Neural crest cell (in vitro differentiated cells): ENCODE measurements around the gene SLC25A22. TPM values are rescaled to one million over a fixed set of nuclear protein-coding genes. Genes with fewer than 3 reads are reported as not detected.

ENCODE experiments used
- DNase-seq: peaks from one replicate; pipeline ENCODE4 v3.0.0; 2021; ENCODE audit warnings: low read depth, mixed read lengths, low spot score
- H3K27ac Mint-ChIP-seq: one replicate; pipeline ENCODE4 v1.8.0; 2021; ENCODE audit warnings: mild to moderate bottlenecking, mixed read lengths; ENCODE audit not compliant: unreplicated experiment
- H3K27me3 Mint-ChIP-seq: 2 replicates; pipeline ENCODE4 v1.8.0; 2021; ENCODE audit warnings: low read depth, mild to moderate bottlenecking, mixed read lengths
- H3K36me3 Mint-ChIP-seq: 2 replicates; pipeline ENCODE4 v1.8.0; 2021; ENCODE audit warnings: low read depth, mild to moderate bottlenecking, mixed read lengths
- H3K4me1 Mint-ChIP-seq: 2 replicates; pipeline ENCODE4 v1.8.0; 2021; ENCODE audit warnings: mixed read lengths
- H3K4me3 Mint-ChIP-seq: one replicate; pipeline ENCODE4 v1.8.0; 2021; ENCODE audit warnings: mild to moderate bottlenecking, mixed read lengths
- H3K9me3 Mint-ChIP-seq: 2 replicates; pipeline ENCODE4 v1.8.0; 2021; ENCODE audit warnings: mixed read lengths
- CTCF ChIP-seq: fragments of 200-600 bp; sonication (generic); conservative IDR thresholded peaks from 2 replicates; pipeline ENCODE4 v1.5.0; 2021; ENCODE audit warnings: antibody characterized with exemption, mild to moderate bottlenecking
- total RNA-seq: library from RNA; stranded (reverse); gene quantifications from 2 replicates; pipeline ENCODE4 v1.2.1, GENCODE V29; 2021

The SLC25A22 gene
- total RNA-seq, 1 donor from 2014 or later: 54.6 TPM

DNA sequence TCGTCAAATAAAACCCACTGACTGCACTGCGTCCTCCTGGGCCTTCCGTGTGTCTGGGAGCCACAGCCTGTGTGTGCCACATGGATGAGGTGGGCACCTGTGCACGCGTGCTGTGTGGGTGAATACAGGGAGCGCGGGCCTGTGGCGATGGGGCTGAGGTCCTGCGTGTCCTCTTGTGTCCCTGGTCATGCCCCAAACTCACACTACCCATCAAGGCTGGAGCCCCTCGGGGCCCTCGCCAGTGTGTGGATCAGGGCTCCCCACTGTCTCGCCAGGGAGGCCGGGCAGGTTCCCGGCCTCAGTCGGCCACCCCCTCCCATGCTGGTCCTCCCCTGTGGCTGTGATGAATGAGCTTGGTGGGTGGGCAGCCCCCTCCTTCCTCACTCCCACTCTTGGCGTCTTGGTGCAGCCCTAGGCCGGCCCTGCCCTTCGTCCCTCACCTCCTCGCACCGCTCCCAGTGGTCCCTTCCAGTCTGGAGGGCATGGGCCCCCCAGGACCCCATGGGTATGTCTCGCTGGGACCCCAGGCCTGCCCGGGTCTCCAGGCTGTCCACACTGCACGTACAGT is 34.0 kb upstream of the SLC25A22 start:
- Mint-ChIP-seq H3K27ac (no peak overlapping the region), H3K27me3 (peaks cover 53% of the 10 kb centered on the region), H3K36me3 (no peaks in the 10 kb centered on the region)

GRCh38 chr11:831118-831864 is 33.2 kb upstream of the SLC25A22 start:
- H3K9me3 Mint-ChIP-seq: no peaks in the 10 kb centered on the region
- peaks cover 58% of the 10 kb centered on the region for H3K27me3 Mint-ChIP-seq
- H3K4me1 Mint-ChIP-seq: peaks cover 28% of the 10 kb centered on the region
- DNase-seq: no peak
- no peak overlapping the region for H3K27ac Mint-ChIP-seq
- no peak for TF ChIP-seq CTCF
- peak overlapping the region; percentile 69 for H3K4me3 Mint-ChIP-seq
- no peaks in the 10 kb centered on the region for H3K36me3 Mint-ChIP-seq

More for the DNA sequence above, 34.0 kb upstream of the SLC25A22 start:
- Mint-ChIP-seq H3K4me3 (peak overlapping the region; percentile 69), H3K4me1 (peaks cover 28% of the 10 kb centered on the region), H3K9me3 (no peaks in the 10 kb centered on the region)
- TF ChIP-seq CTCF: no peak
- no peak for DNase-seq

GRCh38 chr11:830295-831117 is 32.4 kb upstream of the SLC25A22 start:
- Mint-ChIP-seq H3K4me1 (peaks cover 28% of the 10 kb centered on the region), H3K4me3 (peak overlapping the region; percentile 81), H3K9me3 (no peaks in the 10 kb centered on the region), H3K27ac (no peak overlapping the region), H3K36me3 (no peaks in the 10 kb centered on the region), H3K27me3 (peaks cover 60% of the 10 kb centered on the region)
- TF ChIP-seq CTCF: no peak
- peak; percentile 62 for DNase-seq

DNA sequence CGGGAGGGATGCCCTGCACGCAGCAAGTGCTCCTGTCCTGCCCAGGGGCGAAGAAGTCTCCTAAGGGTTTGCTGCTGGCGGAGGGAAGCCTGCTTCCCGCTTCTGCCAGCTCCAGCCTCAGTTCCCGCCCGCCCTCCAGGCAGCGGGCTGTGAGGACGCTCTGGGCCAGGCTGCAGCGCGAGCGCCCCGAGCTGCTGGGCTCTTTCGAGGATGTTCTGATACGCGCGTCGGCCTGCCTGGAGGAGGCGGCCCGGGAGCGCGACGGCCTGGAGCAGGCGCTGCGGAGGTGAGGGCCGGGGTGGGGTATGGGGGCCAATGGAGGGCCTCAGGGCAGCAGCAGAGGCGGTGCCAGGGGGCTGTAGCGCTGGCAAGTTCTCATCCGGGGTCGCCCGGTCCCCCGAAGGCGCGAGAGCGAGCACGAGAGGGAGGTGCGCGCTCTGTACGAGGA is 31.8 kb upstream of the SLC25A22 start:
- DNase-seq: no peak
- H3K9me3 Mint-ChIP-seq: no peaks in the 10 kb centered on the region
- H3K36me3 Mint-ChIP-seq: no peaks in the 10 kb centered on the region
- no peak for TF ChIP-seq CTCF
- H3K27me3 Mint-ChIP-seq: peaks cover 63% of the 10 kb centered on the region
- peaks cover 28% of the 10 kb centered on the region for H3K4me1 Mint-ChIP-seq
- H3K4me3 Mint-ChIP-seq: peak overlapping the region; percentile 81
- H3K27ac Mint-ChIP-seq: no peak overlapping the region

- no peak for TF ChIP-seq CTCF
- Mint-ChIP-seq H3K27ac (no peak overlapping the region), H3K9me3 (no peaks in the 10 kb centered on the region), H3K4me1 (peaks cover 28% of the 10 kb centered on the region), H3K36me3 (no peaks in the 10 kb centered on the region), H3K27me3 (peaks cover 63% of the 10 kb centered on the region), H3K4me3 (peak overlapping the region; percentile 81)
- DNase-seq: no peak
Observed at GRCh38 chr11:829176-829846, 31.2 kb upstream of the SLC25A22 start.
